ENCODE data around the gene ZNF708. TPM values are rescaled to one million over a fixed set of nuclear protein-coding genes. Genes with fewer than 3 reads are reported as not detected.

ZNF708 gene
- total RNA-seq, 1 donor from 2014 or later = 35.9 TPM

GRCh38 chr19:21322528-21322927 lies 6.7 kb downstream of the ZNF708 start:
- Mint-ChIP-seq H3K36me3 (peaks cover 76% of the 10 kb centered on the region), H3K27ac (no peak overlapping the region), H3K4me3 (no peak overlapping the region), H3K9me3 (peaks cover 84% of the 10 kb centered on the region), H3K4me1 (no peaks in the 10 kb centered on the region), H3K27me3 (ENCODE audit: insufficient read depth, low read depth) (peaks cover 6% of the 10 kb centered on the region)
- H3K9me3 ChIP-seq (ENCODE audit: low read depth) = peaks cover 8% of the 10 kb centered on the region
- no peak overlapping the region for H3K4me3 ChIP-seq
- no peaks in the 10 kb centered on the region for H4K20me1 ChIP-seq (ENCODE audit: low read depth)
- no peak overlapping the region for H3K27ac ChIP-seq
- peaks cover 99% of the 10 kb centered on the region for H3K79me2 ChIP-seq (ENCODE audit: low read depth)
- no peaks in the 10 kb centered on the region for H3F3A ChIP-seq (ENCODE audit: low read depth)
- TF ChIP-seq EZH2 (IDR thresholded peaks at IDR 0.05) (no peak), CTCF (IDR thresholded peaks at IDR 0.05) (no peak), EZH2phosphoT487 (IDR thresholded peaks at IDR 0.05) (no peak)
- H3K36me3 ChIP-seq = peaks cover 7% of the 10 kb centered on the region
- H3K27me3 ChIP-seq = no peaks in the 10 kb centered on the region
- H3K9ac ChIP-seq = no peak overlapping the region
- H2AFZ ChIP-seq (replicated peaks) = no peak overlapping the region
- H3K4me1 ChIP-seq = no peaks in the 10 kb centered on the region
- H3K4me2 ChIP-seq = no peak overlapping the region
- no peak for DNase-seq (ENCODE audit: low spot score)

GRCh38 chr19:21321996-21322395 lies 7.2 kb downstream of the ZNF708 start:
- no peak overlapping the region for H3K9ac ChIP-seq

GRCh38 chr19:21321134-21321533 lies 8.1 kb downstream of the ZNF708 start:
- peaks cover 86% of the 10 kb centered on the region for H3K9me3 Mint-ChIP-seq
- no peak overlapping the region for H3K27ac ChIP-seq
- H3K4me1 ChIP-seq = no peaks in the 10 kb centered on the region
- H3K27ac Mint-ChIP-seq = no peak overlapping the region
- H3F3A ChIP-seq (ENCODE audit: low read depth) = no peaks in the 10 kb centered on the region
- peaks cover 3% of the 10 kb centered on the region for H3K36me3 ChIP-seq
- peaks cover 74% of the 10 kb centered on the region for H3K36me3 Mint-ChIP-seq
- no peak overlapping the region for H3K4me2 ChIP-seq
- no peaks in the 10 kb centered on the region for H3K4me1 Mint-ChIP-seq
- no peak overlapping the region for H3K4me3 ChIP-seq
- no peak overlapping the region for H3K9ac ChIP-seq
- H3K9me3 ChIP-seq (ENCODE audit: low read depth) = peaks cover 3% of the 10 kb centered on the region
- H3K79me2 ChIP-seq (ENCODE audit: low read depth) = peaks cover 99% of the 10 kb centered on the region
- H2AFZ ChIP-seq (replicated peaks) = no peak overlapping the region
- H4K20me1 ChIP-seq (ENCODE audit: low read depth) = no peaks in the 10 kb centered on the region
- DNase-seq (ENCODE audit: low spot score) = no peak
- no peaks in the 10 kb centered on the region for H3K27me3 ChIP-seq
- peaks cover 6% of the 10 kb centered on the region for H3K27me3 Mint-ChIP-seq (ENCODE audit: insufficient read depth, low read depth)
- H3K4me3 Mint-ChIP-seq = no peak overlapping the region
- no peak for TF ChIP-seq CTCF (IDR thresholded peaks at IDR 0.05)

More at GRCh38 chr19:21321996-21322395, 7.2 kb downstream of the ZNF708 start:
- H3K36me3 ChIP-seq = peaks cover 7% of the 10 kb centered on the region
- H3K27ac ChIP-seq = no peak overlapping the region
- H3K27me3 ChIP-seq = no peaks in the 10 kb centered on the region
- H2AFZ ChIP-seq (replicated peaks) = no peak overlapping the region
- peaks cover 87% of the 10 kb centered on the region for H3K9me3 Mint-ChIP-seq
- H3K27me3 Mint-ChIP-seq (ENCODE audit: insufficient read depth, low read depth) = peaks cover 6% of the 10 kb centered on the region
- DNase-seq (ENCODE audit: low spot score) = no peak
- H3K9me3 ChIP-seq (ENCODE audit: low read depth) = peaks cover 8% of the 10 kb centered on the region
- no peak overlapping the region for H3K4me3 ChIP-seq
- peaks cover 78% of the 10 kb centered on the region for H3K36me3 Mint-ChIP-seq
- no peaks in the 10 kb centered on the region for H4K20me1 ChIP-seq (ENCODE audit: low read depth)
- no peaks in the 10 kb centered on the region for H3K4me1 ChIP-seq
- no peak overlapping the region for H3K4me2 ChIP-seq
- H3K79me2 ChIP-seq (ENCODE audit: low read depth) = peaks cover 99% of the 10 kb centered on the region
- H3K4me3 Mint-ChIP-seq = no peak overlapping the region
- H3F3A ChIP-seq (ENCODE audit: low read depth) = no peaks in the 10 kb centered on the region
- H3K27ac Mint-ChIP-seq = no peak overlapping the region
- H3K4me1 Mint-ChIP-seq = no peaks in the 10 kb centered on the region
- no peak for TF ChIP-seq EZH2phosphoT487 (IDR thresholded peaks at IDR 0.05)
- TF ChIP-seq EZH2 (IDR thresholded peaks at IDR 0.05) = no peak
- TF ChIP-seq CTCF (IDR thresholded peaks at IDR 0.05) = no peak
